Loucy (cell line): ENCODE data around the gene FBN1.

Source experiments
- EZH2phosphoT487 ChIP-seq: fragments of 200-600 bp; IDR thresholded peaks from 2 replicates; pipeline ENCODE4 v1.6.1; 2018; ENCODE audit warnings: antibody characterized with exemption, mild to moderate bottlenecking, moderate library complexity, borderline replicate concordance
- TF ChIP-seq, protein P1 (sequence below): fragments of 200-600 bp; sonication (generic); conservative IDR thresholded peaks from 2 replicates; pipeline ENCODE4 v1.5.1; 2014; ENCODE audit warnings: mild to moderate bottlenecking, antibody characterized with exemption, low read length

DNA sequence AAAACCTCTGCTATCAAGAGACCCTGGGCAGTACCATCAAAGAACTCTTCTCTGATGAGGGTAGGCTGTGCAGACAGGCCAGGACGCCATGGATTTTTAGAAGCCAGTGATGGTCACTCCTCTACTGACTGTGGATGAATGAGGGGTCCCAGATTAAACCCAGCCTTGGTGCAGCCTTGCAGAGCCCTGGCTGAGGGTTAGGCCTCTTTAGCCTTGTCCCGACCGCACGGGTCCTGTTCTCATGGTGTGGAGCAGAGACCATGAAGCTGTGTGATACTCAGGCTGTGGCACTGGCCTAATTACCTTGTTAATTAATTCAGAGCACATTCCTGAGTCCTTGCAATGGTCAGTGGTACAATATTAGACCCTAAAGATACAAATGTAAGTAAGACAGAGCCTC is 71.7 kb downstream of the FBN1 start:
- TF ChIP-seq, protein P1, sequence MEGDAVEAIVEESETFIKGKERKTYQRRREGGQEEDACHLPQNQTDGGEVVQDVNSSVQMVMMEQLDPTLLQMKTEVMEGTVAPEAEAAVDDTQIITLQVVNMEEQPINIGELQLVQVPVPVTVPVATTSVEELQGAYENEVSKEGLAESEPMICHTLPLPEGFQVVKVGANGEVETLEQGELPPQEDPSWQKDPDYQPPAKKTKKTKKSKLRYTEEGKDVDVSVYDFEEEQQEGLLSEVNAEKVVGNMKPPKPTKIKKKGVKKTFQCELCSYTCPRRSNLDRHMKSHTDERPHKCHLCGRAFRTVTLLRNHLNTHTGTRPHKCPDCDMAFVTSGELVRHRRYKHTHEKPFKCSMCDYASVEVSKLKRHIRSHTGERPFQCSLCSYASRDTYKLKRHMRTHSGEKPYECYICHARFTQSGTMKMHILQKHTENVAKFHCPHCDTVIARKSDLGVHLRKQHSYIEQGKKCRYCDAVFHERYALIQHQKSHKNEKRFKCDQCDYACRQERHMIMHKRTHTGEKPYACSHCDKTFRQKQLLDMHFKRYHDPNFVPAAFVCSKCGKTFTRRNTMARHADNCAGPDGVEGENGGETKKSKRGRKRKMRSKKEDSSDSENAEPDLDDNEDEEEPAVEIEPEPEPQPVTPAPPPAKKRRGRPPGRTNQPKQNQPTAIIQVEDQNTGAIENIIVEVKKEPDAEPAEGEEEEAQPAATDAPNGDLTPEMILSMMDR = no peak
- no peak for TF ChIP-seq EZH2phosphoT487
